CD4-positive, CD25-positive, alpha-beta regulatory T cell (primary cell): ENCODE measurements around the gene JPH3. TPM values are rescaled to one million over a fixed set of nuclear protein-coding genes. Genes with fewer than 3 reads are reported as not detected.

Experiments
- ATAC-seq, 2 donors: fragments of 150-1000 bp; cut with Tn5 transposase; one replicate each; pipeline ENCODE4 v1.10.0; 2021; ENCODE audit warnings: low read depth in 2 of 2, moderate number of reproducible peaks in 2 of 2, moderate library complexity in 1 of 2
- DNase-seq, 3 donors: peaks; one replicate each; pipeline versions ENCODE4 v3.0.0 to v3.0.0-alpha.2; 2012 to 2022; ENCODE audit warnings: mixed read lengths in 1 of 3
- H3K27ac ChIP-seq: one replicate; pipeline ENCODE4 v1.7.0; 2013; ENCODE audit warnings: mild to moderate bottlenecking, low read length; ENCODE audit not compliant: insufficient read depth, poor library complexity, severe bottlenecking
- H3K27me3 ChIP-seq: one replicate; pipeline ENCODE4 v1.7.0; 2013; ENCODE audit warnings: low read length; ENCODE audit not compliant: control insufficient read depth, insufficient read depth
- H3K36me3 ChIP-seq: one replicate; pipeline ENCODE4 v1.7.0; 2013; ENCODE audit warnings: mild to moderate bottlenecking, low read length, moderate library complexity; ENCODE audit not compliant: control insufficient read depth, insufficient read depth
- H3K4me1 ChIP-seq: 2 replicates; pipeline ENCODE4 v1.7.0; 2013; ENCODE audit warnings: mild to moderate bottlenecking, low read length; ENCODE audit not compliant: insufficient read depth, control insufficient read depth, poor library complexity, severe bottlenecking
- H3K4me3 ChIP-seq: one replicate; pipeline ENCODE4 v1.7.0; 2013; ENCODE audit warnings: low read depth, mild to moderate bottlenecking, low read length, moderate library complexity
- H3K9me3 ChIP-seq, 2 experiments: 1 replicate in 1 of 2; 2 replicates in 1 of 2; pipeline ENCODE4 v1.7.0; 2013; ENCODE audit warnings: low read length in 2 of 2, mild to moderate bottlenecking in 1 of 2, moderate library complexity in 1 of 2; ENCODE audit not compliant: control insufficient read depth in 2 of 2
- H3K27ac Mint-ChIP-seq, 3 donors: one replicate each; pipeline ENCODE4 v1.8.0; 2020 to 2022; ENCODE audit warnings: mild to moderate bottlenecking in 3 of 3, mixed read lengths in 3 of 3, moderate library complexity in 2 of 3
- H3K27me3 Mint-ChIP-seq: one replicate; pipeline ENCODE4 v1.8.0; 2022; ENCODE audit warnings: mild to moderate bottlenecking, mixed read lengths
- H3K36me3 Mint-ChIP-seq: one replicate; pipeline ENCODE4 v1.8.0; 2020; ENCODE audit warnings: mixed read lengths
- H3K4me1 Mint-ChIP-seq, 4 donors: one replicate each; pipeline ENCODE4 v1.8.0; 2020 to 2022; ENCODE audit warnings: mixed read lengths in 4 of 4, mild to moderate bottlenecking in 1 of 4
- H3K4me3 Mint-ChIP-seq, 4 donors: one replicate each; pipeline ENCODE4 v1.8.0; 2020 to 2022; ENCODE audit warnings: mild to moderate bottlenecking in 4 of 4, mixed read lengths in 4 of 4, moderate library complexity in 3 of 4
- H3K9me3 Mint-ChIP-seq, 7 donors: one replicate each; pipeline ENCODE4 v1.8.0; 2020 to 2022; ENCODE audit warnings: mixed read lengths in 7 of 7, mild to moderate bottlenecking in 3 of 7, moderate library complexity in 2 of 7
- polyA plus RNA-seq, 4 donors: library from polyadenylated mRNA; unstranded; fragments of 300-500 nt; fragmentation: Illumina TruSeq; gene quantifications; one replicate each; pipeline ENCODE4 v1.2.3, GENCODE V29; 2021
- total RNA-seq: library from RNA; stranded (reverse); gene quantifications from one replicate; pipeline ENCODE4 v1.2.3, GENCODE V29; 2022

The JPH3 gene
- total and polyA plus RNA-seq, 5 donors from 2014 or later = not detected

- ATAC-seq = no peak
- H3K27ac Mint-ChIP-seq = no peak overlapping the region
- no peaks in the 10 kb centered on the region for H3K36me3 ChIP-seq
- H3K9me3 Mint-ChIP-seq = peaks cover 0 to 8% (median 2%) of the 10 kb centered on the region in 7 donors
- peaks cover 0 to 13% (median 0%) of the 10 kb centered on the region in 4 donors for H3K4me1 Mint-ChIP-seq
- H3K4me3 ChIP-seq = no peak overlapping the region
- H3K9me3 ChIP-seq = no peaks in the 10 kb centered on the region
- H3K4me3 Mint-ChIP-seq = no peak overlapping the region
- H3K4me1 ChIP-seq = peaks cover 6% of the 10 kb centered on the region
- no peak overlapping the region for H3K27ac ChIP-seq
- peaks cover 14% of the 10 kb centered on the region for H3K27me3 ChIP-seq
- no peaks in the 10 kb centered on the region for H3K36me3 Mint-ChIP-seq
- DNase-seq = no peak
- peaks cover 24% of the 10 kb centered on the region for H3K27me3 Mint-ChIP-seq
Observed at GRCh38 chr16:87598431-87598830, 3.9 kb upstream of the JPH3 start.

- peaks cover 39% of the 10 kb centered on the region for H3K27me3 Mint-ChIP-seq
- H3K4me3 Mint-ChIP-seq = peak overlapping the region in 1 of 4 donors; percentile 20
- no peak overlapping the region for H3K27ac ChIP-seq
- no peak overlapping the region for H3K27ac Mint-ChIP-seq
- H3K4me1 ChIP-seq = peaks cover 12% of the 10 kb centered on the region
- H3K9me3 ChIP-seq = no peaks in the 10 kb centered on the region
- no peak overlapping the region for H3K4me3 ChIP-seq
- no peak for DNase-seq
- no peaks in the 10 kb centered on the region for H3K36me3 Mint-ChIP-seq
- H3K27me3 ChIP-seq = peaks cover 16% of the 10 kb centered on the region
- no peaks in the 10 kb centered on the region for H3K36me3 ChIP-seq
- no peak for ATAC-seq
- H3K4me1 Mint-ChIP-seq = peaks cover 0 to 21% (median 2%) of the 10 kb centered on the region in 4 donors
- H3K9me3 Mint-ChIP-seq = peaks cover 0 to 8% (median 2%) of the 10 kb centered on the region in 7 donors
Observed at GRCh38 chr16:87600246-87600645, 2.1 kb upstream of the JPH3 start.

- Mint-ChIP-seq H3K4me3 (peak overlapping the region in 2 of 4 donors; percentile 44 to 57), H3K27ac (no peak overlapping the region), H3K4me1 (peaks cover 0 to 21% (median 3%) of the 10 kb centered on the region in 4 donors), H3K9me3 (peaks cover 0 to 8% (median under 1%) of the 10 kb centered on the region in 7 donors), H3K27me3 (peaks cover 48% of the 10 kb centered on the region), H3K36me3 (no peaks in the 10 kb centered on the region)
- DNase-seq (no peak), ATAC-seq (no peak)
- no peak overlapping the region for H3K27ac ChIP-seq
- H3K9me3 ChIP-seq = no peaks in the 10 kb centered on the region
- peaks cover 20% of the 10 kb centered on the region for H3K27me3 ChIP-seq
- H3K4me1 ChIP-seq = peaks cover 12% of the 10 kb centered on the region
- H3K36me3 ChIP-seq = no peaks in the 10 kb centered on the region
- no peak overlapping the region for H3K4me3 ChIP-seq
Observed at GRCh38 chr16:87601401-87601981, 817 bp upstream of the JPH3 start.

- Histone ChIP-seq H3K36me3 (no peaks in the 10 kb centered on the region), H3K4me3 (no peak overlapping the region), H3K27me3 (peaks cover 20% of the 10 kb centered on the region), H3K27ac (no peak overlapping the region), H3K4me1 (peaks cover 12% of the 10 kb centered on the region), H3K9me3 (no peaks in the 10 kb centered on the region)
- Mint-ChIP-seq H3K27me3 (peaks cover 63% of the 10 kb centered on the region), H3K27ac (peak overlapping the region in 1 of 3 donors; percentile 63), H3K36me3 (no peaks in the 10 kb centered on the region), H3K4me1 (peaks cover 0 to 21% (median 3%) of the 10 kb centered on the region in 4 donors), H3K9me3 (peaks cover 0 to 11% (median 0%) of the 10 kb centered on the region in 7 donors), H3K4me3 (peak overlapping the region in 2 of 4 donors; percentile 48 to 79)
- DNase-seq (no peak), ATAC-seq (no peak)
Observed at GRCh38 chr16:87602821-87603683, 744 bp downstream of the JPH3 start.

- no peak overlapping the region for H3K27ac ChIP-seq
- H3K4me3 Mint-ChIP-seq = peak overlapping the region in 3 of 4 donors; percentile 19 to 32 (median 31)
- ATAC-seq (no peak), DNase-seq (peak in 1 of 3 donors; percentile 13)
- H3K4me1 Mint-ChIP-seq = peaks cover 0 to 21% (median 3%) of the 10 kb centered on the region in 4 donors
- no peaks in the 10 kb centered on the region for H3K9me3 ChIP-seq
- H3K36me3 ChIP-seq = no peaks in the 10 kb centered on the region
- H3K27me3 Mint-ChIP-seq = peaks cover 64% of the 10 kb centered on the region
- peaks cover 20% of the 10 kb centered on the region for H3K27me3 ChIP-seq
- peaks cover 0 to 8% (median 0%) of the 10 kb centered on the region in 7 donors for H3K9me3 Mint-ChIP-seq
- no peaks in the 10 kb centered on the region for H3K36me3 Mint-ChIP-seq
- peaks cover 12% of the 10 kb centered on the region for H3K4me1 ChIP-seq
- no peak overlapping the region for H3K4me3 ChIP-seq
- H3K27ac Mint-ChIP-seq = peak overlapping the region in 1 of 3 donors; percentile 29
Observed at GRCh38 chr16:87603684-87604633, 1.7 kb downstream of the JPH3 start.

GRCh38 chr16:87604634-87605111 lies 2.4 kb downstream of the JPH3 start:
- H3K9me3 ChIP-seq = no peaks in the 10 kb centered on the region
- H3K27me3 ChIP-seq = peaks cover 16% of the 10 kb centered on the region
- peak overlapping the region in 1 of 4 donors; percentile 31 for H3K4me3 Mint-ChIP-seq

GRCh38 chr16:87607223-87607622 lies 4.9 kb downstream of the JPH3 start:
- Histone ChIP-seq H3K9me3 (no peaks in the 10 kb centered on the region), H3K4me1 (peaks cover 12% of the 10 kb centered on the region), H3K27ac (no peak overlapping the region), H3K36me3 (no peaks in the 10 kb centered on the region), H3K27me3 (peaks cover 7% of the 10 kb centered on the region), H3K4me3 (no peak overlapping the region)
- ATAC-seq (no peak), DNase-seq (no peak)
- Mint-ChIP-seq H3K9me3 (peaks cover 0 to 3% (median 0%) of the 10 kb centered on the region in 7 donors), H3K4me3 (no peak overlapping the region), H3K27me3 (peaks cover 40% of the 10 kb centered on the region), H3K27ac (no peak overlapping the region), H3K36me3 (no peaks in the 10 kb centered on the region), H3K4me1 (peaks cover 0 to 11% (median 3%) of the 10 kb centered on the region in 4 donors)

More at GRCh38 chr16:87604634-87605111, 2.4 kb downstream of the JPH3 start:
- H3K9me3 Mint-ChIP-seq = peaks cover 0 to 3% (median 0%) of the 10 kb centered on the region in 7 donors
- peaks cover 58% of the 10 kb centered on the region for H3K27me3 Mint-ChIP-seq
- no peaks in the 10 kb centered on the region for H3K36me3 ChIP-seq
- peak overlapping the region in 1 of 3 donors; percentile 29 for H3K27ac Mint-ChIP-seq
- ATAC-seq (no peak), DNase-seq (no peak)
- no peak overlapping the region for H3K4me3 ChIP-seq
- H3K4me1 ChIP-seq = peaks cover 12% of the 10 kb centered on the region
- no peaks in the 10 kb centered on the region for H3K36me3 Mint-ChIP-seq
- H3K4me1 Mint-ChIP-seq = peaks cover 0 to 21% (median 3%) of the 10 kb centered on the region in 4 donors
- no peak overlapping the region for H3K27ac ChIP-seq
